Embryonic facial prominence (tissue), 1 donor: Measurements from ENCODE around the gene NOS1AP.

ENCODE experiments used
- DNase-seq: peaks from one replicate; pipeline ENCODE4 v3.0.0-alpha.2; 2016; ENCODE audit errors: extremely low spot score

The NOS1AP gene

DNA sequence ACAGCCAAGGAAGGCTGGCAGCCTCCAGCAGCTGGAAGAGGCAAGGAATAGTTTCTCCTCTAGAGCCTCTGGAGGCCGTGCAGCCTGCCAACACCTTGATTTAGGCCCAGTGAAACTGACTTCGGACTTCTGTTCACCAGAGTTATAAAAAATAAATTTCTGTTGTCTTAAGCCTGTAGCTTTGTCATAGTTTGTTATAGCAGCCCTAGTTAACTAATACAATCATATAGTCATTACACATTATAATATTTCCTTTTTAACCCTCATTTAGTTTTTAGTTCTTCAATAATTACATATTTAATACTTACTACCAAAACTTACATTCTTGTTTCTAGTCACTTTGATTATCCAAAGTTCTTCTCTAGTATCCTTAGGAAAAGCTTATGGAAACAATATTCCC is 20.3 kb downstream of the NOS1AP start:
- no peak for DNase-seq

DNA sequence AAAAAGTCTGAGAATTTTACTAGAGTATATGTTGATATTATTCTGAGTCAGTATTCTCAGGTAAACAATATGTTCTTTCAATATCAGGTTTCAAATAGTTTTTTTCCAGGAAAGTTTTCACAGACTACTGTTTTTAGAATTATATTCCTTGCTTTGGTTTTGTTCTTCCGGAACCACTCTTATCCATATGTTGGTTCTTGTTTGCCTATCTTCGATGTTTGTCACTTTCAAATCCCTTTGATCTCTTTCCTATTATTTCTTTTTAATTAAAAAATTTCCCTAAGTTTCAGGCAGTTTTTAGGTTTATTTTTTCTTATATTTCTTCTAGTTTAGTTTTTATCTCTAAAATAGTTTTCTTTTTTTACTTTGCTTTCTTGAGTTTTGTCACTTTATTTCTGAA is 20.9 kb downstream of the NOS1AP start:
- DNase-seq, result no peak

DNA sequence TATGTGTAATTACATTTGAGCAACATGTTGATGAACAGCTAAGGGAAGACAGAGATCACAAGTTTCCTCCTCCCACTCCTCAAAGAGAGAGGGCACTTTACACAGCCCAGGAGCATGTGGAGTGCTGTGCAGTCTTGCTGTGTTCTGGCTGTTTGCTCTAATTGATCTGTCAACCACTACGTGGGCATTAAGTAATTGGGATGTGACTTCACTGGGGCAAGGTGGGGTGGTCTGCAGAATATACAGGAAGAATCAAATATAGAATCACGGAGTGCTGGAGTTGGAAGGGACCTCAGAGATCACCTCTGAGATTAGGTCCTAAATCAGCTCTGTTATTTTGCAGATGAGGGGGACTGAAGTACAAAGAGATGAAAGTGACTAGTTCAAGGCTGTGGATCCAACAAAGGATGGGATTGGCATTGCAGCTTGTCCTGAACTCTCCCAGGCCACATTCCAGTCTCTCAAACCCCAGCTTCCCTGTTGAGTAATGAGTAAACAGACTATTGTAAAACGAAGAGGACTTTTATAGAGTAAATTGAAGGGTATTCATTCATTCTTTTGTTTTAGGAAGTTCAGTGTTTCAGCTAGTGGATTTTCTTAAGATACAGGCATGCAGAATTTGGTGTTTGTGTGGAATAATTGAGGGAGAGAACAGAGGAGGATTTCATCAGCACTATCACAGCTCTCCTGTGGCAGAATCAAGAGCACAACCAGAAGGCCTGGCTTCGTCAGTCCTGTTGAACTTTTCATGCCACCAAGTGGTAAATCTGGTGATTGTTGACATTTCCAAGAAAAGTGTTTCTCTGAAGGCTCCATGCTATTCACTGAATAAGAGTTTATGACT is 22.4 kb downstream of the NOS1AP start:
- no peak for DNase-seq

- DNase-seq, result no peak
Measured at GRCh38 chr1:162093095-162093494, 23.6 kb downstream of the NOS1AP start.

DNA sequence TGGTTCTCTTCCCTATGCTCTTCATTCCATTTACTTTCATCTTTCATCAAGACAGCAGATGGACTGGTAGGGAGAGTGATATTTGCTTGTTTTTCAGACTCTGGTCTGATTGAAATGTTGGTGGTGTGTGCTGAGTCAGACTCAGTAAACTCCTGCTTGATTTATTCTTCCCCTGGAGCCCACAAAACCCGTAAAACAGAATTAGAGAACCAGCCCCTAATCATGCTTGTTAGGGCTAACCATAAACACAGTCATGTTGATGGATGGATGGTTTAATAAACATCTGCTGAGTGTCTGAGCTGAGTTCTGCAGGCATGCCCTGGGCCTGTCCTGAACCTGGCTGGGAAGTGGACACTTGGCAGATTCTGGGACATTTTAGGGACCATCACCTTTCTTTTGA is 24.8 kb downstream of the NOS1AP start:
- DNase-seq, result no peak

GRCh38 chr1:162094723-162095122 is 25.2 kb downstream of the NOS1AP start:
- DNase-seq, result no peak

DNA sequence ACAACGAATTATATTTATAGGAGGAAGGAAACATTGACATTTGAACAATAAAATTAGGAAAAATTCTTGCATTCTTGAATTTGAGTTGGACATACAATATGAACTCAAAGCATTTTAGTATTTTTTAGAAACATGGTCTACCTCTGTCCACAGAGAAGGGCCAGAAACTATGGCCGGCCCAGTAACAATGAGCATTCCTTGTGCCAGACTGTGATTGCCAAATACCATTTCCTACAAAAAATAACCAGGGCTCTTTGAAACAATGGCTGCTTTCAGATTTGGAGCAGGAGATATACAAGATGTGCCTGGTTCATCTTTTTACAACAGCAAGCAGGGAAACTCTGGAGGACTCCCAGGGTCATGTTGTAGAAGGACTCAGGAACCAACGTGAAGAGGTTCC is 38.4 kb downstream of the NOS1AP start:
- DNase-seq, result no peak

- DNase-seq, result no peak
Measured at GRCh38 chr1:162108426-162108825, 38.9 kb downstream of the NOS1AP start.

- DNase-seq, result no peak
Measured at GRCh38 chr1:162110910-162111309, 41.4 kb downstream of the NOS1AP start.

- no peak for DNase-seq
Measured at GRCh38 chr1:162111572-162111971, 42.1 kb downstream of the NOS1AP start.

GRCh38 chr1:162113419-162113818 is 43.9 kb downstream of the NOS1AP start:
- no peak for DNase-seq

- no peak for DNase-seq
Measured at GRCh38 chr1:162117039-162117774, 47.7 kb downstream of the NOS1AP start.

DNA sequence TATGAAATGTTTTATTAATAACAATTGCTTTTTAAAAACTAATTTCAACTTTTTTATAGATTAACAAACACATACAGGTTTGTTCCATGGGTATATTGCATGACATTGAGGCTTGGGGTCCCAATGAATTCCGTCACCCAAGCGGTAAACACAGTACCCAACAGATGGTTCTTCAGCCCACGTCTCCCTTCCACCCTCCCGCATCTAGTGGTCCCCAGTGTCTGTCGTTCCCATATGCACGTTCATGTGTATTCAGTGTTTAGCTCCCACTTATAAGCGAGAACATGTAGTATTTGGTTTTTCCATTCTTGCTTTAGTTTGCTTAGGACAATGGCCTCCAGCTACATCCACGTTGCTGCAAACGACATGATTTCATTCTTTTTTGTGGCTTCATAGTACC is 48.6 kb downstream of the NOS1AP start:
- DNase-seq, result no peak

DNA sequence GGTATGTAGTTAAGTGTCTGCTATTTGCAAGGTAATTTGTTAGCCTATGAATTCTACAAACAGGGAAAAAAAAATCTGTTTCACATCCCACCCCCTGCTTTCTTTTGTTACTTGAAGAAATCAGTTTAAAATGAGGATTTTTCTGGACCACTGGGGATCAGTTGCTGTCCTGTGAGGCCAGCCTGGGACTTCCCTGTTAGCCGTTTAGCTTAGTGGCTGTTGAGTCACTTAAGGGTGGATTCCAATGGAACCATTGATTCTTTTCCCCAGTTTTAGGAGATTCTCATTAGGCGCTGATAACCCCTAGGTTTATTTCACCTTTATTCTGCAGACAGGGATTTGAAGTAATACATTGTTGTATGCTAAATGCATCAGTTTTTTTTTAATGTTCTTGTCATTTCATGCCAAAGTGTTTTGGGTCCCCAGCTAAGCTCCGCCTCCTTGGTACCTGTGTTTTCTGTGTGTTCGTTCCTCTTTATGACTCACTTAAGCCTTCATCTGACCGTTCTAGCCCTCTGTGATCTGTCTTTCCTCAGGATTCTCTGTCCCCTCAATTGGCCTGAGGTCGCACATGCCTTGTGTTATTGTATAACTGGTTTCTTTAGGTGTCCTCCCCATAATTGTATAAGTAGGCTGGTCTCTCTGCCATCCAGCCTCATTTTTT is 59.3 kb downstream of the NOS1AP start:
- no peak for DNase-seq

DNA sequence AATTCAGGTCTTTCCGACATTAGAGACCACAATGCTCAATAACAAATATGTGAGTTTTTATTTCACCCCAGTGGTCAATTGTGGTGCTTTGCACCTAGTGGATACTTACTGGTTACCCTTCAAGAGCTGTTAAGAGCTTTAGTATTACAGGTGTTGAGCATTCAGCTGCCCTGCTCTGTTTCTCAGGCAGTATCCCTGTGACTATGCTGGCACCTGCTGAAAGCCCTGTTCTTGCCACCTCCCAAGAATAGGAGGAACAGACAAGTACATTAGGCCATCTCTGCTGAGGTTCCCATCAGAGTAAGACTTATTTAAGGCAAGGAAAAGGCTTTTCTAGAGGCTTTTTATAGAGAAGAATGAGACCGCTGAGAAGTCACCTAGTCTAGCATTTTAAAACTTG is 60.8 kb downstream of the NOS1AP start:
- no peak for DNase-seq

DNA sequence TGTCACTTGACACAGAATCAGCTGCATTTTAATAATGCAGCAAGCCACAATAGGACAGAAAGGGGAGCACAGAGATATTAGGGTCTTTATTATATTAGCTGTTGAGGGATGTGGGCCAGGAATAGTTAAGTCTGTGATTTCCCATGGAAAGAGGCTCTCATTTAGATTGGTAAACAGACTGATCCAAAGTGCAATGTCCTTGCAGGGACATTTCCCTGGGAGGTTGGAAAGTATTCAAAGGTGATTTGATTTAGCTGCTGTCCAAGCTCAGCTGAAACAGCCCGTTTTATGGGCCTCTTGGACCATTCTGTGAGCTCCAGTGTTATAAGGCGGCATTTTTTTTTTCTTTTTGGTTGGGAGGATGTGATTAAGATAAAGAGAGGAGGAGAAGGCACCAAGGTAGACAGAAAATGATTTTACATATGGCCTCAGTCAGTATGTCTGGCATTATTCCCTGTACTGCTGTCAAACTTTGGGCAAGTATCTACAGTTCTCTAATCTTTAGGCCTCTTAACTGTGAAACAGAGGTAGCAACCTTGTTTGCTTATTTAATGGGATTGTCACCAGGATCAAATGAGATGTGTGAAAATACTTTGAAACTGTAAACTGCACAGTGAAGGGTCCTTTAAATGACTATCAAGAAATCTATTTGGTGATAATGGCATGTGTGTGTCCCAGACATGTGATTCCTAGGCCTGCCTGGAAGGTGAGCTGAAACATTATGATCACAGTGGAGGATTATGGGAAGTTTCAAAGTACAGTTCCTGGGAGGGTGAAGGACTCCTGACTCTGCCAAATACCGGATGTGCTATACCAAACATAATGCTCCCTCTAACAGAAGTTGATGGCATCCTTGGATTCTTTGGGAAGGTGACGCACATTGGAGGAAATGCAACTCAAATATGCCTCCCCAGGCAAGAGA is 62.2 kb downstream of the NOS1AP start:
- no peak for DNase-seq

- no peak for DNase-seq
Measured at GRCh38 chr1:162133566-162133965, 64.1 kb downstream of the NOS1AP start.

DNA sequence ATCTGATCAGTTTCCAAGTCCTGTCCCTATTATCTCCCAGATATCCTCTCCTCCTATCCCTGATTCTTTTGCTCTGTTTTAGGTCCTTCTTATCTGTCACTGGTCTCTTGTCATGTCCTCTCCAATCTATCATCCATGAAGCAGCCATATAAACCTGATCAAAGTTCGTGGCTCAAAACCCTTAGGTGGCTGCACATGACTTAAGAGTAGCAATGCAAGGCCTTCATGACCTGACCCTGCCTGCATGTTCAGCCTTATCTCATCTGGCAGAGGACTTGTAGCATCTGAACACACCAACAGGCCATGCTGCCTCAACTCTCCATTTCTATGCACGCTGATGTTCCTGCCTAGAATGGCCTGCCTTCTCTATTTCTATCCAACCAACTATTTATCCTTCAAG is 65.2 kb downstream of the NOS1AP start:
- DNase-seq, result no peak

DNA sequence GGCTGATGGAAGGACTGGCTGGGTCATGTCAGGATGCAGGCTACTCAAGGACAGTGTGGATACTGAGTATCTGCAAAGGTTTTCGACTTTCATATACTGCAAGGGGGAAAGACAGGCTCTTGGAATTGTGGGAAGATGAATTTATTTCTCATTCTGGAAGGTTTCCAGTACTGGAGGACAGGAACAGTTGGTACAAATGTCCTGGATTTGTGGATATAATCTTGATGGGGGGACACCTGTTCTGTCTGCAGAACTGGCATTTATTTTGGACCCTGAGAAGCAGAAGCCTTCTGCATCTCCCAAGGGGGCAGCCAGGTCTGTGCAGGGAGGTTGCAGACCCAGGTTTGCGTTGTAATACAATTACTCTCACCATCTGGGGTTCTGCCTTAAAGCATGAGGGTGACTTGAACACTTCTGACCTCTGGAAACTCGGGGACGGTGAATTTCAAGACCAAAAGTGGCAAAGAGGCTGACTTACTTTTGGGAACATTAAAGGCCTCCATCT is 65.8 kb downstream of the NOS1AP start:
- DNase-seq, result no peak

GRCh38 chr1:162136760-162137159 is 67.3 kb downstream of the NOS1AP start:
- DNase-seq, result no peak

DNA sequence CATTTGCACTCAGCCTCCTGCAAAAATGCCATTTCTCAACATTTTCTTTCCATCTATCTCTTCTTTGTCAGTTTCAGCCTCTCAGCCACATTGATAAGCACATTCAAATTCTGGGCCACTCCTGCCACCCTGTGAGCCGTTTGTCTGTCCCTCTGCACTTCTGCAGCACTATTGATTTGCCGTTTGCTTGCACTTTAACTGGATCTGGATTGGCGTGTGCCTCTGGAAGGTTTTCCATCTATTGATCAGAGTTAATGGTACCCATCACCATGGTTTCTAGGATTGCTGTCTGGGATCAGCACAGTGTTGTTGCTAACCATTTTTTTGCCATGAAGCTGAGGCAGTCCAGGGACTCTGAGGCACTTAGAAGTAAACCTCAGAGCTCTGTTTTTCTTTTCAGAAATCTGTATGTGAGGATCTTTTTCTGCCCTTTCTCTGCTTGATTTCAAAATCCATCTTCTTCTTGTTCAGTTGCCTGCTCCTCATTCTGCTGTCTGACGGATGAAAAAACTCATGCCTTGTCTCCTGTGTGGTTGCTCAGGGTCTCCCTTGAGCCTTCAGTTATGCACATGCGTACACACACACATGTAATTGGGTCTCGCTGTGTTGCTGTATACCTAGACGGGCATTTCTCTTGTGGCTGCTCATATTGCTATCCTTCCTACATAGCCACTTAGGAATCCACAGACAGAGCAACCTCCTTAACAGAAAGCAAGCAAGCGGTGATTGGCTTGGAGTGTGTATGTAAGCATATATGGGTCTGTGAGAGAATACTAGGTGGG is 67.9 kb downstream of the NOS1AP start:
- no peak for DNase-seq
